ENCODE measurements around the gene ADGRB3. TPM values are rescaled to one million over a fixed set of nuclear protein-coding genes. Genes with fewer than 3 reads are reported as not detected.

Gene ADGRB3
- total RNA-seq, 1 experiment from 2014 or later = 0.09 TPM

GRCh38 chr6:69279805-69280204 is 644.7 kb downstream of the ADGRB3 start:
- H3K27me3 Mint-ChIP-seq (ENCODE audit: unreplicated experiment) = no peaks in the 10 kb centered on the region
- CTCF ChIA-PET = no interaction called here

DNA sequence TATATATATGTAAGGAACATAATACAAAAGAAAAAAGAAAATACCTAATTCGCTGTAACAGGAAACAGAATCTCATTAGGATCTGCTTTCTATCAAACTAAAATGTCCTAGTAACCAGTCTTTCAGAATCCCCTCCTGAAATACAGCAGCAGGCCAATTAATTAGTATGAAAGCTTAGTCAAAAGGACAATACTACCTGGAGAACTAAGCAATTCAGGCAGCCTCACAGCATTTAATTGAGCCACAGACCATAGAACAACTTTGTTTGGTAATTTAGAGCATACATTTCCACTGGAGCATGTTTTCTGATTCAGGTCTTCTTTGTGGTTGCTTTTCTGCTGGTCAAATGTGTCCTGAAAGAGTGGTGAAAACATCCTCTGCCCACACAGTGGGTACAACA is 645.8 kb downstream of the ADGRB3 start:
- no peaks in the 10 kb centered on the region for H3K27me3 Mint-ChIP-seq (ENCODE audit: unreplicated experiment)
- H3K27ac Mint-ChIP-seq (ENCODE audit: unreplicated experiment) = no peak overlapping the region
- H3K4me1 Mint-ChIP-seq (ENCODE audit: low read depth, unreplicated experiment) = no peaks in the 10 kb centered on the region
- DNase-seq = no peak
- TF ChIP-seq, protein P1, sequence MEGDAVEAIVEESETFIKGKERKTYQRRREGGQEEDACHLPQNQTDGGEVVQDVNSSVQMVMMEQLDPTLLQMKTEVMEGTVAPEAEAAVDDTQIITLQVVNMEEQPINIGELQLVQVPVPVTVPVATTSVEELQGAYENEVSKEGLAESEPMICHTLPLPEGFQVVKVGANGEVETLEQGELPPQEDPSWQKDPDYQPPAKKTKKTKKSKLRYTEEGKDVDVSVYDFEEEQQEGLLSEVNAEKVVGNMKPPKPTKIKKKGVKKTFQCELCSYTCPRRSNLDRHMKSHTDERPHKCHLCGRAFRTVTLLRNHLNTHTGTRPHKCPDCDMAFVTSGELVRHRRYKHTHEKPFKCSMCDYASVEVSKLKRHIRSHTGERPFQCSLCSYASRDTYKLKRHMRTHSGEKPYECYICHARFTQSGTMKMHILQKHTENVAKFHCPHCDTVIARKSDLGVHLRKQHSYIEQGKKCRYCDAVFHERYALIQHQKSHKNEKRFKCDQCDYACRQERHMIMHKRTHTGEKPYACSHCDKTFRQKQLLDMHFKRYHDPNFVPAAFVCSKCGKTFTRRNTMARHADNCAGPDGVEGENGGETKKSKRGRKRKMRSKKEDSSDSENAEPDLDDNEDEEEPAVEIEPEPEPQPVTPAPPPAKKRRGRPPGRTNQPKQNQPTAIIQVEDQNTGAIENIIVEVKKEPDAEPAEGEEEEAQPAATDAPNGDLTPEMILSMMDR (IDR thresholded peaks at IDR 0.05; ENCODE audit: unreplicated experiment) = no peak
- no peak overlapping the region for H3K4me3 Mint-ChIP-seq (ENCODE audit: low read depth, unreplicated experiment)
- no TSS peak for BruUV-seq (replicated peaks)
- no peaks in the 10 kb centered on the region for H3K9me3 Mint-ChIP-seq (ENCODE audit: low read depth, unreplicated experiment)
- CTCF ChIA-PET = no interaction called here
- intact Hi-C loops (cut with micrococcal nuclease; ENCODE audit: unreplicated experiment) = no loop called here
- no peaks in the 10 kb centered on the region for H3K36me3 Mint-ChIP-seq (ENCODE audit: insufficient read depth, unreplicated experiment)

More at GRCh38 chr6:69279805-69280204, 644.7 kb downstream of the ADGRB3 start:
- TF ChIP-seq, protein P1 (IDR thresholded peaks at IDR 0.05; ENCODE audit: unreplicated experiment) = no peak
- H3K4me3 Mint-ChIP-seq (ENCODE audit: low read depth, unreplicated experiment) = no peak overlapping the region
- intact Hi-C loops (cut with micrococcal nuclease; ENCODE audit: unreplicated experiment) = no loop called here
- BruUV-seq (replicated peaks) = no TSS peak
- DNase-seq = no peak
- H3K36me3 Mint-ChIP-seq (ENCODE audit: insufficient read depth, unreplicated experiment) = no peaks in the 10 kb centered on the region
- H3K27ac Mint-ChIP-seq (ENCODE audit: unreplicated experiment) = no peak overlapping the region
- no peaks in the 10 kb centered on the region for H3K4me1 Mint-ChIP-seq (ENCODE audit: low read depth, unreplicated experiment)
- H3K9me3 Mint-ChIP-seq (ENCODE audit: low read depth, unreplicated experiment) = no peaks in the 10 kb centered on the region

DNA sequence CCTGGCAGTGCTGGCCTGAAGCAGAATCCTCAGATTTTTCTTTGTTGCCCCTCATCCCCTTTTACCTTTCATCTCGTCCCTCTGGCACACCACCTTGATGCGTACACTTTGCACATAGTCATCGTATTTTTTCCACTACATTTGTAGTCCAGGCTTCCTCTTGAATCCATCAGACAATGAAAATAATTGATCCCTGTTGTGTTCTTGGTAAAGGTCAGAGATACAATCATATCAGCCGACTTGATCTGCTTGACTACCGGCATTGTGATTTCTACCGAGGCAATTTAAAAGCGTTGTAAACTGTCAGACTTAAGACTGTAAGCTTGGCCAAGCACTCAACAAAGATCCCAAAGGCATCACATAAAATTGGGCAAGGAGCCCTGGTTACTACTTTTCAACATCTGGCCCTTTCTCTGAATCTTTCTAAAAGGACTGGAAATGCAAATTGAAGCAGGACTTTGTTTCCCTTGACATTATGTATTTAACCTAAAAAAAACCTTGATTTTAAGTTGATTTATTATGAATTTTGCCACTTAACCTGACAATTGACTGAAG is 649.2 kb downstream of the ADGRB3 start:
- Mint-ChIP-seq H3K27me3 (ENCODE audit: unreplicated experiment) (no peaks in the 10 kb centered on the region), H3K27ac (ENCODE audit: unreplicated experiment) (no peak overlapping the region), H3K4me1 (ENCODE audit: low read depth, unreplicated experiment) (no peaks in the 10 kb centered on the region), H3K9me3 (ENCODE audit: low read depth, unreplicated experiment) (peaks cover 2% of the 10 kb centered on the region), H3K4me3 (ENCODE audit: low read depth, unreplicated experiment) (no peak overlapping the region), H3K36me3 (ENCODE audit: insufficient read depth, unreplicated experiment) (no peaks in the 10 kb centered on the region)
- no peak for DNase-seq
- TF ChIP-seq, protein P1 (IDR thresholded peaks at IDR 0.05; ENCODE audit: unreplicated experiment) = no peak
- BruUV-seq (replicated peaks) = no TSS peak
- intact Hi-C loops (cut with micrococcal nuclease; ENCODE audit: unreplicated experiment) = no loop called here
- CTCF ChIA-PET = no interaction called here

DNA sequence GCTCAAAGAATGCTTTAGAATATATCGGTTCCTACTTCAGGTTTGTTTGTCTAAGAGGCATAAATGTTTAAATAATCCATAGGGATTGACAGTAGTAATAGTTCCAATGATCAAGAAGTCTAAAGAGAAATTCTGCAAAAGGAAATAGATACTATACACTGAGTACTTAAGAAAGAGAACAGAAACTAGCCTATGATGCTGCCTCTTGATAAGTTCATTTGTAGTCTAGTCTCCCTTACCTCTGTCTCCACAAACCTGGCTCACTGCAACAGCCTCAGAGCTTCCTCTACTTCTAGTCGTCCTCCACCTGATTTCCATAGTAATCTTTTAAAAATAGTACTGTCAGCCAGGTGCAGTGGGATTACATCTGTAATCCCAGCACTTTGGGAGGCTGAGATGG is 650.0 kb downstream of the ADGRB3 start:
- BruUV-seq (replicated peaks) = no TSS peak
- H3K4me1 Mint-ChIP-seq (ENCODE audit: low read depth, unreplicated experiment) = no peaks in the 10 kb centered on the region
- H3K9me3 Mint-ChIP-seq (ENCODE audit: low read depth, unreplicated experiment) = peaks cover 2% of the 10 kb centered on the region

More for the DNA sequence above, 650.0 kb downstream of the ADGRB3 start:
- no peak for DNase-seq
- intact Hi-C loops (cut with micrococcal nuclease; ENCODE audit: unreplicated experiment) = no loop called here
- TF ChIP-seq, protein P1 (IDR thresholded peaks at IDR 0.05; ENCODE audit: unreplicated experiment) = no peak
- Mint-ChIP-seq H3K36me3 (ENCODE audit: insufficient read depth, unreplicated experiment) (no peaks in the 10 kb centered on the region), H3K27ac (ENCODE audit: unreplicated experiment) (no peak overlapping the region), H3K27me3 (ENCODE audit: unreplicated experiment) (no peaks in the 10 kb centered on the region), H3K4me3 (ENCODE audit: low read depth, unreplicated experiment) (no peak overlapping the region)
- CTCF ChIA-PET = no interaction called here

Measured in Calu3 (cell line).